HCT116 (cell line): ENCODE results near the gene SLFN11.

Source experiments
- CTCF ChIP-seq, 3 experiments: fragments of 200-600 bp in 1 of 3; sonication (generic) in 1 of 3; IDR thresholded peaks in 2 of 3; conservative IDR thresholded peaks in 1 of 3; 2 replicates each; pipeline ENCODE4 v1.5.1; 2012 to 2017; ENCODE audit warnings: low read depth in 2 of 3, low read length in 2 of 3, antibody characterized with exemption in 1 of 3, borderline replicate concordance in 1 of 3, control low read depth in 1 of 3, mild to moderate bottlenecking in 1 of 3, mixed read lengths in 1 of 3, mixed run types in 1 of 3, moderate library complexity in 1 of 3; ENCODE audit not compliant: insufficient read depth in 1 of 3
- MAX ChIP-seq: IDR thresholded peaks from 2 replicates; pipeline ENCODE4 v1.6.1; 2012
- POLR2A ChIP-seq: IDR thresholded peaks from 2 replicates; pipeline ENCODE4 v1.7.0; 2011; ENCODE audit warnings: borderline replicate concordance; ENCODE audit not compliant: insufficient read depth, insufficient read length; ENCODE audit errors: extremely low read depth
- POLR2AphosphoS5 ChIP-seq: IDR thresholded peaks from 2 replicates; pipeline ENCODE4 v1.6.1; 2011; ENCODE audit warnings: mild to moderate bottlenecking, low read depth, low read length, moderate library complexity
- REST ChIP-seq: IDR thresholded peaks from 2 replicates; pipeline ENCODE4 v1.6.1; 2012; ENCODE audit warnings: low read depth
- TCF7L2 ChIP-seq: IDR thresholded peaks from 2 replicates; pipeline ENCODE4 v1.7.0; 2011; ENCODE audit warnings: borderline replicate concordance, inconsistent platforms; ENCODE audit not compliant: insufficient read depth, insufficient read length; ENCODE audit errors: extremely low read depth

GRCh38 chr17:35345445-35345925, 27.9 kb downstream of the SLFN11 start:
- no peak for TF ChIP-seq CTCF (IDR thresholded peaks at IDR 0.05 in 2 of 3, conservative IDR thresholded peaks at IDR 0.05 in 1 of 3; ENCODE audit: borderline replicate concordance in 1 of 3, insufficient read depth in 1 of 3, low read depth in 2 of 3, low read length in 2 of 3)
- no peak for TF ChIP-seq POLR2A
- no peak for TF ChIP-seq POLR2AphosphoS5
- no peak for TF ChIP-seq REST
- TF ChIP-seq MAX: no peak
- TF ChIP-seq TCF7L2: no peak
